Hepatocyte (in vitro differentiated cells): ENCODE measurements around the gene SAMD1. TPM values are rescaled to one million over a fixed set of nuclear protein-coding genes. Genes with fewer than 3 reads are reported as not detected.

Source experiments
- DNase-seq: peaks from one replicate; pipeline ENCODE4 v3.0.0-alpha.2; 2016; ENCODE audit warnings: low spot score
- H2AFZ ChIP-seq: fragments of 200-600 bp; sonication (generic); 2 replicates; pipeline ENCODE4 v1.6.0; 2016; ENCODE audit warnings: antibody characterized with exemption, mild to moderate bottlenecking
- H3K27ac ChIP-seq: fragments of 200-600 bp; sonication (generic); 2 replicates; pipeline ENCODE4 v1.5.1; 2016; ENCODE audit warnings: mild to moderate bottlenecking
- H3K27me3 ChIP-seq: fragments of 200-600 bp; sonication (generic); 2 replicates; pipeline ENCODE4 v1.6.1; 2016
- H3K36me3 ChIP-seq: fragments of 200-600 bp; sonication (generic); replicated peaks from 2 replicates; pipeline ENCODE4 v1.5.1; 2016; ENCODE audit warnings: low read depth; ENCODE audit not compliant: insufficient read depth
- H3K4me1 ChIP-seq: fragments of 200-600 bp; sonication (generic); 2 replicates; pipeline ENCODE4 v1.5.1; 2016; ENCODE audit warnings: mild to moderate bottlenecking, moderate library complexity; ENCODE audit not compliant: insufficient read depth
- H3K4me2 ChIP-seq: fragments of 200-600 bp; sonication (generic); 2 replicates; pipeline ENCODE4 v1.6.0; 2016
- H3K4me3 ChIP-seq: fragments of 200-600 bp; sonication (generic); 2 replicates; pipeline ENCODE4 v1.5.1; 2016; ENCODE audit warnings: mild to moderate bottlenecking
- H3K79me2 ChIP-seq: fragments of 200-600 bp; sonication (generic); 2 replicates; pipeline ENCODE4 v1.6.0; 2017; ENCODE audit warnings: mild to moderate bottlenecking
- H3K9me2 ChIP-seq: fragments of 200-600 bp; sonication (generic); replicated peaks from 2 replicates; pipeline ENCODE4 v1.6.0; 2017; ENCODE audit warnings: mild to moderate bottlenecking; ENCODE audit not compliant: insufficient read depth
- H3K9me3 ChIP-seq: fragments of 200-600 bp; sonication (generic); 2 replicates; pipeline ENCODE4 v1.5.1; 2016; ENCODE audit warnings: low read depth, mild to moderate bottlenecking
- H4K20me1 ChIP-seq: fragments of 200-600 bp; sonication (generic); 2 replicates; pipeline ENCODE4 v1.6.0; 2016; ENCODE audit warnings: mild to moderate bottlenecking; ENCODE audit not compliant: insufficient read depth, poor library complexity, severe bottlenecking
- EZH2 ChIP-seq: fragments of 200-600 bp; sonication (generic); IDR thresholded peaks from 2 replicates; pipeline ENCODE4 v1.6.1; 2016; ENCODE audit warnings: antibody characterized with exemption, mild to moderate bottlenecking, borderline replicate concordance
- EZH2phosphoT487 ChIP-seq: fragments of 200-600 bp; sonication (generic); IDR thresholded peaks from one replicate; pipeline ENCODE4 v1.6.1; 2018; ENCODE audit warnings: antibody characterized with exemption, mild to moderate bottlenecking, low read depth, moderate library complexity; ENCODE audit not compliant: unreplicated experiment, severe bottlenecking
- WGBS: methylation state at CpG from one replicate; pipeline ENCODE4 v1.1.6; 2016; ENCODE audit warnings: low lambda C conversion rate; ENCODE audit errors: missing lambda C conversion rate; 5-methylcytosine and 5-hydroxymethylcytosine counted together
- polyA plus RNA-seq: library from polyadenylated mRNA; unstranded; fragments of >200 nt; fragmentation: Nextera tagmentation; extraction: Ambion mirVana; gene quantifications from 2 replicates; pipeline ENCODE4 v1.2.1, GENCODE V29; 2016
- total RNA-seq: library from RNA; depleted of rRNA; stranded (reverse); fragments of >200 nt; gene quantifications from 2 replicates; pipeline ENCODE4 v1.2.3, GENCODE V29; 2014
- TF ChIP-seq, protein P1 (sequence below): fragments of 200-600 bp; sonication (generic); IDR thresholded peaks from 2 replicates; pipeline ENCODE4 v1.5.1; 2016; ENCODE audit warnings: antibody characterized with exemption, mild to moderate bottlenecking; ENCODE audit not compliant: poor library complexity

The SAMD1 gene
- total and polyA plus RNA-seq, 2 experiments from 2014 or later: 35.8 to 45.6 TPM

DNA sequence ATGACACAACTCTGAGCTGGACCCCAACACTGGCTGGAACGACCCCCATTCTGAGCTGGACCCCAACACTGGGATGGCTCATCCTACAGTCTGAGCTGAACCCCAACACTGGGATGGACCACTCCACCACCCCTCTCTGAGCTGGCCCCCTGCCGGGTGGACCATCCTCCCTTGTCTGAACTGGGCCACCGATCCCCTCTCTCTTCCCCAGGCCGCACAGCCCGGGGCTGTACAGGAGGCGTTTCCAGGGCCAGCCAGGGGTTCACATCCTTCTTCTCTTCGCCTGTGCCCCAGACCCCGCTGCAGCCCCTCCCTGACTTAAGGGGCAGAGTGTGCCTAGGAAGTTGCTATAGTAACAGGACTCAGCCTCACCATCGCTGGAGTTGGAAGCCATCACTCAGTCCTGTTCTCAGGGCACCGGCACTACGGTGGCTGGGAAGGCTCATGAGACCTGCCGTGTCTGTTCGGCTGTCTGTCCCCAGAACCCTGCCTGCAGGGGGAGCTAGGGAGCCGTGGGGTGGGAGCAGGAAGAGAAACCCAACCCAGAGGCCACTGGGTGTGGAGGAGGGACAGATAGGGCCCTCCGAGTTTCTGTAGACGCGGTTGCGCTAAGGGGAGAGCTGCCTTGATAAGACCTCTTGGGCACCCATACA is 23.3 kb upstream of the SAMD1 start:
- H4K20me1 ChIP-seq: peaks cover 5% of the 10 kb centered on the region
- WGBS: 96% methylated on average over 18 of the region's 18 CpGs
- TF ChIP-seq, protein P1, sequence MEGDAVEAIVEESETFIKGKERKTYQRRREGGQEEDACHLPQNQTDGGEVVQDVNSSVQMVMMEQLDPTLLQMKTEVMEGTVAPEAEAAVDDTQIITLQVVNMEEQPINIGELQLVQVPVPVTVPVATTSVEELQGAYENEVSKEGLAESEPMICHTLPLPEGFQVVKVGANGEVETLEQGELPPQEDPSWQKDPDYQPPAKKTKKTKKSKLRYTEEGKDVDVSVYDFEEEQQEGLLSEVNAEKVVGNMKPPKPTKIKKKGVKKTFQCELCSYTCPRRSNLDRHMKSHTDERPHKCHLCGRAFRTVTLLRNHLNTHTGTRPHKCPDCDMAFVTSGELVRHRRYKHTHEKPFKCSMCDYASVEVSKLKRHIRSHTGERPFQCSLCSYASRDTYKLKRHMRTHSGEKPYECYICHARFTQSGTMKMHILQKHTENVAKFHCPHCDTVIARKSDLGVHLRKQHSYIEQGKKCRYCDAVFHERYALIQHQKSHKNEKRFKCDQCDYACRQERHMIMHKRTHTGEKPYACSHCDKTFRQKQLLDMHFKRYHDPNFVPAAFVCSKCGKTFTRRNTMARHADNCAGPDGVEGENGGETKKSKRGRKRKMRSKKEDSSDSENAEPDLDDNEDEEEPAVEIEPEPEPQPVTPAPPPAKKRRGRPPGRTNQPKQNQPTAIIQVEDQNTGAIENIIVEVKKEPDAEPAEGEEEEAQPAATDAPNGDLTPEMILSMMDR: peak; percentile 7
- no peak for TF ChIP-seq EZH2
- H2AFZ ChIP-seq: no peak overlapping the region
- peak; percentile 6 for DNase-seq
- no peak overlapping the region for H3K4me3 ChIP-seq
- no peaks in the 10 kb centered on the region for H3K9me3 ChIP-seq
- H3K4me2 ChIP-seq: no peak overlapping the region
- no peaks in the 10 kb centered on the region for H3K36me3 ChIP-seq
- no peaks in the 10 kb centered on the region for H3K9me2 ChIP-seq
- H3K27ac ChIP-seq: no peak overlapping the region
- no peaks in the 10 kb centered on the region for H3K27me3 ChIP-seq
- H3K4me1 ChIP-seq: peaks cover 16% of the 10 kb centered on the region
- H3K79me2 ChIP-seq: peaks cover 60% of the 10 kb centered on the region

DNA sequence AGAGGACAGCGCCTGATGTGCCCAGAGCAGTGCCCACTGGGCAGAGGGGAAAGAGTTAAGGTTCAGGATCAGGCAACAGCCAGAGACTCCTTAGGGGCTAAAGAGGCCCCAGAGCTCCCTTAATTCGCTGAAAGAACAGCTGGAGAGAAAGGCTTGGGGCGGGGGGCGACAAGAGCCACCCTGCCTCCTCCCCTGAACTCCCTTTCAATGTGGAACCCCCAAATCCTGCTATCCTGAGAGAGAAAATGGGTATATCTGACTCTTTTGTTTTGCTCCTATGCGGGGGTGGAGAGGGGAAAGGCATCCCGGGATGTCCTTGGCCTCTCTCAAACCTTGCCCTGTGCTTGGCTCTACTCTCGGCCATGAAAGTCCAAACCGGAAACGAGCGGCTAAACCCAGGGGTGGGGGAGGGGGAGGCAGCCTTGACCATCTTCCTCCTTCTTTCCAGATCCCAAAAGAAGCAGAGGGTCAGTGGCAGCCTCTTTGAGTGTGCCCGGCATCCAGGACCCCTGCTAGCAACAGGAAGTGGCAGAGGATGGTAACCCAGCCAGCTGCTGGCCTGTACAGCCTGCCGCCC is 22.3 kb upstream of the SAMD1 start:
- Histone ChIP-seq H3K36me3 (no peaks in the 10 kb centered on the region), H3K27me3 (no peaks in the 10 kb centered on the region), H3K9me3 (no peaks in the 10 kb centered on the region), H3K4me2 (peak overlapping the region; percentile 68), H3K4me1 (peaks cover 10% of the 10 kb centered on the region), H3K4me3 (no peak overlapping the region), H4K20me1 (peaks cover 5% of the 10 kb centered on the region), H3K79me2 (peaks cover 64% of the 10 kb centered on the region), H2AFZ (no peak overlapping the region), H3K27ac (peak overlapping the region; percentile 48), H3K9me2 (no peaks in the 10 kb centered on the region)
- WGBS: 56% methylated on average over 12 of the region's 12 CpGs
- TF ChIP-seq, protein P1: no peak
- TF ChIP-seq EZH2phosphoT487 (no peak), EZH2 (no peak)
- no peak for DNase-seq

DNA sequence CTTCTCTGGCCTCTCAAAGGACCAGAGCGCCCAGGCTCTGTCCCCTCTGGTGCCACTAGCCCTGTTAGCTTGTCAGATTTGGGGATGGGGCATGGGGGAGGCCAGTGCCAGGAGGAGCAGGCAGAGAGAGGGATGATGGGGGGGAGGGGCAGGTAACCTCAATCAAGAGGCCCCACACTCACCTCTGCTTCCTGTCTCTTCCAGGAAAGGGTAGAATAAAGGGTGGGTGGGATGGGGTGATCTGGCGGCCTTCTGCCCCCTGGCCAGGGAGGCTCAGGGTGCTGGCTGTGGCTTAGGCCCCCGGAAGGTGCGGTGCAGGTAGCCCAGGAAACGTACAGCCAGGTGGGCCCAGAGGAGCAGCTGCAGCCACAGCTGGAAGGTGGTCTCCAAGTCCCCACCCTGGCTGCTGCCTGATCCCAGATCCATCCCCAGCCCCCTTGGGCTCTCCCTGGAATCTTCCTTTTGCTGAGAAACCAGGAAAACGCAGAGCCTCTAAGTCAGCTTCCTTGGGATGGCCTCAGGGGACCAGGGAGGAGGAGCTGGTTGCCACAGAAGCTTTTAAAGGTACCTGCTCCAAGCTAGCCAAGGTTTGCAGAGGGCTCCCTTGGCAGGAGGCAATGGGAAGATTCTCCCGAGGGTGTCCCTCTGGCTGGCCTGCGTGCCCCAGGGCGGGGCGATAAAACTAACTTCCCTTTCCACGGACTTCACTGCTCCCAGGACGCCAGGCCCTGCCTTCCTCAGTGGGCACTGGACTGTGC is 21.7 kb upstream of the SAMD1 start:
- Histone ChIP-seq H2AFZ (no peak overlapping the region), H3K27ac (peak overlapping the region; percentile 48), H3K9me2 (no peaks in the 10 kb centered on the region), H3K27me3 (no peaks in the 10 kb centered on the region), H3K4me3 (no peak overlapping the region), H3K36me3 (no peaks in the 10 kb centered on the region), H3K4me1 (peaks cover 10% of the 10 kb centered on the region), H3K4me2 (peak overlapping the region; percentile 68), H4K20me1 (peaks cover 5% of the 10 kb centered on the region), H3K9me3 (no peaks in the 10 kb centered on the region), H3K79me2 (peaks cover 63% of the 10 kb centered on the region)
- TF ChIP-seq EZH2 (no peak), EZH2phosphoT487 (no peak)
- TF ChIP-seq, protein P1: no peak
- no peak for DNase-seq
- whole genome bisulfite sequencing: 75% methylated on average over 11 of the region's 12 CpGs
